HepG2 (cell line): ENCODE results near the gene XRCC3.

Source experiments
- CTCF ChIP-seq: sonication (generic); formaldehyde crosslinking; IDR thresholded peaks from 2 replicates; pipeline ENCODE4 v1.5.0; 2020; ENCODE audit warnings: mild to moderate bottlenecking, missing genetic modification reagents, moderate library complexity
- EZH2 ChIP-seq: conservative IDR thresholded peaks from 2 replicates; pipeline ENCODE4 v1.6.1; 2012; ENCODE audit warnings: mild to moderate bottlenecking, low read depth, low read length, moderate library complexity
- FOXA3 ChIP-seq: IDR thresholded peaks from 2 replicates; pipeline ENCODE4 v1.6.1; 2016; ENCODE audit warnings: missing genetic modification reagents, missing compliant biosample characterization
- MEIS1 ChIP-seq: sonication (generic); formaldehyde crosslinking; IDR thresholded peaks from 2 replicates; pipeline ENCODE4 v1.9.0; 2021; ENCODE audit warnings: mild to moderate bottlenecking, missing genetic modification reagents, moderate library complexity, borderline replicate concordance
- NFIC ChIP-seq: IDR thresholded peaks from 2 replicates; pipeline ENCODE4 v1.6.1; 2012; ENCODE audit warnings: mild to moderate bottlenecking, low read length, inconsistent platforms
- NR2C2 ChIP-seq: sonication (generic); formaldehyde crosslinking; IDR thresholded peaks from 2 replicates; pipeline ENCODE4 v1.4.0; 2020; ENCODE audit warnings: missing genetic modification reagents, mild to moderate bottlenecking, moderate library complexity, borderline replicate concordance
- NR2F2 ChIP-seq: IDR thresholded peaks from 2 replicates; pipeline ENCODE4 v1.6.1; 2012; ENCODE audit warnings: low read depth, inconsistent platforms, borderline replicate concordance
- YY1 ChIP-seq: IDR thresholded peaks from 2 replicates; pipeline ENCODE4 v1.6.1; 2011; ENCODE audit warnings: low read length, low read depth, moderate library complexity, mild to moderate bottlenecking; ENCODE audit not compliant: insufficient read depth, insufficient replicate concordance
- ZBTB44 ChIP-seq: sonication (generic); formaldehyde crosslinking; IDR thresholded peaks from 2 replicates; pipeline ENCODE4 v1.4.0; 2020; ENCODE audit warnings: missing genetic modification reagents
- ZNF180 ChIP-seq: sonication (generic); formaldehyde crosslinking; IDR thresholded peaks from 2 replicates; pipeline ENCODE4 v1.4.0; 2020; ENCODE audit warnings: low read depth, missing genetic modification reagents, borderline replicate concordance
- ZNF296 ChIP-seq: sonication (generic); formaldehyde crosslinking; conservative IDR thresholded peaks from 2 replicates; pipeline ENCODE4 v1.5.0; 2020; ENCODE audit warnings: mild to moderate bottlenecking, missing genetic modification reagents
- ZNF430 ChIP-seq: sonication (generic); formaldehyde crosslinking; IDR thresholded peaks from 2 replicates; pipeline ENCODE4 v1.9.0; 2021; ENCODE audit warnings: mild to moderate bottlenecking, missing genetic modification reagents
- TF ChIP-seq, protein P1 (sequence below): sonication (generic); formaldehyde crosslinking; IDR thresholded peaks from 2 replicates; pipeline ENCODE4 v1.4.0; 2020; ENCODE audit warnings: mild to moderate bottlenecking, missing genetic modification reagents
- TF ChIP-seq, protein P2 (sequence below): sonication (generic); formaldehyde crosslinking; IDR thresholded peaks from 2 replicates; pipeline ENCODE4 v1.4.0; 2020; ENCODE audit warnings: mild to moderate bottlenecking, missing genetic modification reagents

- TF ChIP-seq, protein P1, sequence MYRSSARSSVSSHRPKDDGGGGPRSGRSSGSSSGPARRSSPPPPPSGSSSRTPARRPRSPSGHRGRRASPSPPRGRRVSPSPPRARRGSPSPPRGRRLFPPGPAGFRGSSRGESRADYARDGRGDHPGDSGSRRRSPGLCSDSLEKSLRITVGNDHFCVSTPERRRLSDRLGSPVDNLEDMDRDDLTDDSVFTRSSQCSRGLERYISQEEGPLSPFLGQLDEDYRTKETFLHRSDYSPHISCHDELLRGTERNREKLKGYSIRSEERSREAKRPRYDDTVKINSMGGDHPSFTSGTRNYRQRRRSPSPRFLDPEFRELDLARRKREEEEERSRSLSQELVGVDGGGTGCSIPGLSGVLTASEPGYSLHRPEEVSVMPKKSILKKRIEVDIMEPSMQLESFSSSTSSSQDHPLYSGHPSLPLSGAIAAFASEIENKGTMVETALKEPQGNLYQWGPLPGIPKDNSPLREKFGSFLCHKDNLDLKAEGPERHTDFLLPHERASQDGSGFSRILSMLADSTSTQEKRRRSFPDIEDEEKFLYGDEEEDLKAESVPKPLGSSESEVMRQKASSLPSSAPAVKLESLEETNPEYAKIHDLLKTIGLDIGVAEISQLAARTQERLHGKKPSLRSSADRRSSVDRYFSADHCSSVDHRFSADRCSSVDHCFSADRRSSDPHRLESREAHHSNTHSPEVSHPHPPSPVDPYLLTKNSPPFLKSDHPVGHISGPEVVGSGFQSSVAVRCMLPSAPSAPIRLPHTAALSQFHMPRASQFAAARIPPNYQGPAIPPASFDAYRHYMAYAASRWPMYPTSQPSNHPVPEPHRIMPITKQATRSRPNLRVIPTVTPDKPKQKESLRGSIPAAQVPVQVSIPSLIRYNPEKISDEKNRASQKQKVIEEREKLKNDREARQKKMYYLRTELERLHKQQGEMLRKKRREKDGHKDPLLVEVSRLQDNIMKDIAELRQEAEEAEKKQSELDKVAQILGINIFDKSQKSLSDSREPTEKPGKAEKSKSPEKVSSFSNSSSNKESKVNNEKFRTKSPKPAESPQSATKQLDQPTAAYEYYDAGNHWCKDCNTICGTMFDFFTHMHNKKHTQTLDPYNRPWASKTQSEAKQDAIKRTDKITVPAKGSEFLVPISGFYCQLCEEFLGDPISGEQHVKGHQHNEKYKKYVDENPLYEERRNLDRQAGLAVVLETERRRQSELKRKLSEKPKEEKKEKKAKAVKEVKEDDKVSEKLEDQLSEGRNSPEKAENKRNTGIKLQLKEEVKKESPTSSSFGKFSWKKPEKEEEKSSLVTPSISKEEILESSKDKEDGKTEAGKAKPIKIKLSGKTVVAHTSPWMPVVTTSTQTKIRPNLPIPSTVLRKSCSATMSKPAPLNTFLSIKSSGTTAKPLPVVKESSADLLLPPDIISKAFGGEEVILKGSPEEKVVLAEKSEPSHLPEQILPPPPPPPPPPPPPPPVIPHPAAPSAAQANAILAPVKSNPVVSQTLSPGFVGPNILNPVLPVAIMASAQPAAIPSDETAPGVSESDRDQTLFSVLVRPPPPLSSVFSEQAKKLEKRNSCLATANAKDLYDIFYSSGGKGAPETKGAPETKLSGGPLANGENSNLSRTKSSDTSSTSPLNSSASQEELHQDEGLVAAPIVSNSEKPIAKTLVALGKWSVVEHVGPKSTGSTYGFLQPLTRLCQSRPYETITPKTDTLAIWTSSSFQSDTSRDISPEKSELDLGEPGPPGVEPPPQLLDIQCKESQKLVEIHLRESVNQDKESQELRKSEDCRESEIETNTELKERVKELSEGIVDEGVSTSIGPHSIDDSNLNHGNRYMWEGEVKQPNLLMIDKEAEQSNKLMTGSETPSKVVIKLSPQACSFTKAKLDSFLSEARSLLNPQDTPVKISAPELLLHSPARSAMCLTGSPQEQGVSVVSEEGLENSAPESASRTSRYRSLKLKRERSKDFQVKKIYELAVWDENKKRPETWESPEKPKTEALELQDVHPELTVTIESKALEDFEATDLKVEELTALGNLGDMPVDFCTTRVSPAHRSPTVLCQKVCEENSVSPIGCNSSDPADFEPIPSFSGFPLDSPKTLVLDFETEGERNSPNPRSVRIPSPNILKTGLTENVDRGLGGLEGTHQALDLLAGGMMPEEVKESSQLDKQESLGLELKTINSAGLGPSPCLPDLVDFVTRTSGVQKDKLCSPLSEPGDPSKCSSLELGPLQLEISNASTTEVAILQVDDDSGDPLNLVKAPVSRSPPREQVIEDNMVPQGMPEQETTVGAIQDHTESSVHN (CRISPR knock-in tag), result no peak
- TF ChIP-seq NR2F2 (no peak), CTCF (no peak), NFIC (no peak), ZBTB44 (CRISPR knock-in tag) (no peak), FOXA3 (CRISPR knock-in tag) (no peak), EZH2 (no peak), MEIS1 (no peak), YY1 (no peak), NR2C2 (CRISPR knock-in tag) (no peak), ZNF430 (no peak), ZNF180 (CRISPR knock-in tag) (no peak), ZNF296 (CRISPR knock-in tag) (no peak)
- TF ChIP-seq, protein P2, sequence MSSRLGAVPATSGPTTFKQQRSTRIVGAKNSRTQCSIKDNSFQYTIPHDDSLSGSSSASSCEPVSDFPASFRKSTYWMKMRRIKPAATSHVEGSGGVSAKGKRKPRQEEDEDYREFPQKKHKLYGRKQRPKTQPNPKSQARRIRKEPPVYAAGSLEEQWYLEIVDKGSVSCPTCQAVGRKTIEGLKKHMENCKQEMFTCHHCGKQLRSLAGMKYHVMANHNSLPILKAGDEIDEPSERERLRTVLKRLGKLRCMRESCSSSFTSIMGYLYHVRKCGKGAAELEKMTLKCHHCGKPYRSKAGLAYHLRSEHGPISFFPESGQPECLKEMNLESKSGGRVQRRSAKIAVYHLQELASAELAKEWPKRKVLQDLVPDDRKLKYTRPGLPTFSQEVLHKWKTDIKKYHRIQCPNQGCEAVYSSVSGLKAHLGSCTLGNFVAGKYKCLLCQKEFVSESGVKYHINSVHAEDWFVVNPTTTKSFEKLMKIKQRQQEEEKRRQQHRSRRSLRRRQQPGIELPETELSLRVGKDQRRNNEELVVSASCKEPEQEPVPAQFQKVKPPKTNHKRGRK (CRISPR knock-in tag), result no peak
Observed at GRCh38 chr14:103726474-103726873, 11.2 kb upstream of the XRCC3 start.
